ENCODE data around the gene CD302. TPM values are rescaled to one million over a fixed set of nuclear protein-coding genes. Genes with fewer than 3 reads are reported as not detected.

CD302 gene
- total RNA-seq, 2 donors from 2014 or later, result 30.0 to 31.1 TPM

- H3K4me1 ChIP-seq, result no peaks in the 10 kb centered on the region
- TF ChIP-seq POLR2A (IDR thresholded peaks at IDR 0.05) (no peak), CTCF (IDR thresholded peaks at IDR 0.05) (no peak)
- no peaks in the 10 kb centered on the region for H3K36me3 ChIP-seq (replicated peaks in 1 of 2; ENCODE audit: insufficient read depth in 1 of 2, low read depth in 2 of 2)
- no peaks in the 10 kb centered on the region for H3K9me3 ChIP-seq
- no peaks in the 10 kb centered on the region for H3K27me3 ChIP-seq
- 53 to 73% methylated on average over 7 of the region's 7 CpGs for WGBS, 2 donors
- DNase-seq (no peak), ATAC-seq (no peak)
- H3K4me3 ChIP-seq, result no peak overlapping the region
- no peak overlapping the region for H3K27ac ChIP-seq
- intact Hi-C loops (cut with DNase I), result no loop called here
These were observed 1.9 kb downstream of the CD302 start for GRCh38 chr2:159795841-159796690.

DNA sequence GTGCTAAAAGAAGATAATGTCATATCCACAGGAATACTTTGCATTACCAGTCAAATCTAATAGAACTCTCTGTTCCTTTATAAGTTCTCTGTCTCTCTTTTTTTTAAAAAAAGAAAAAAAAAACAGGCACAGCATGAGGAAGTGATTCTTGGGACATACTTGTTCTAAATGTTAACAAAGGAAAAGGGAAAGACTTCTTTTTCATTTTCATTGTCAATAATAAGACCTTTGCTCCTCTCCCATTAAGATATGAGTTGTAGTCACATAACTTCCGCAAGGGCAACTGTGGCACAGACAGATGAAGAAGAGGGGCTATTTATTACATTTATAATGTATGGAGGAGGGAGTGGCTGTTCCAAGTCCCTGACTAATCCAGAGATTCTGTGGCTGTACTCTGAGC, 4.7 kb downstream of the CD302 start:
- Histone ChIP-seq H3K9me3 (no peaks in the 10 kb centered on the region), H3K27me3 (no peaks in the 10 kb centered on the region), H3K4me1 (peaks cover 4% of the 10 kb centered on the region), H3K27ac (peak overlapping the region in 1 of 4 donors; percentile 20), H3K36me3 (replicated peaks in 1 of 2; ENCODE audit: insufficient read depth in 1 of 2, low read depth in 2 of 2) (no peaks in the 10 kb centered on the region), H3K4me3 (no peak overlapping the region)
- intact Hi-C loops (cut with DNase I), result no loop called here
- TF ChIP-seq POLR2A (IDR thresholded peaks at IDR 0.05) (no peak), CTCF (IDR thresholded peaks at IDR 0.05) (no peak)
- no peak for ATAC-seq
- DNase-seq, result no peak
- WGBS, 2 donors, result 92 to 96% methylated on average over 1 of the region's 1 CpG

DNA sequence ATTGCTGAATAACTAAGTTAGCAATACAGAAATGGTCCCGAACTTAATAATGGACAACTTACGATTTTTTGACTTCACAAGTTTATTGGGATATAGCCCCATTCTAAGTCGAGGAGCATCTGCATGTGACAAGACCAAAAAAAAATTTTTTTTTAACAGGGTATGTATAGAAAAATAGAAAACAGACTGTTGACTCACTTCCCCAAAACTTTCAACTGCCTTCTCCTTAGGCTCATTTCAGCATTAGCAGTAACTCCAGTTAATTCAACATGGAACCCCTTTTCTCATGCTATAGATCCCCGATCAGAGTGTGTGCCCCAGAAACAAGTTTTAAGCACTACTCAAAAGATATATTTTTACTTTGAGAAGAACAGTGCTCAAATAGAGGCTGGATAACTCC, 5.4 kb downstream of the CD302 start:
- Histone ChIP-seq H3K27ac (peak overlapping the region in 1 of 4 donors; percentile 20), H3K27me3 (no peaks in the 10 kb centered on the region), H3K4me1 (peaks cover 4% of the 10 kb centered on the region), H3K36me3 (replicated peaks in 1 of 2; ENCODE audit: insufficient read depth in 1 of 2, low read depth in 2 of 2) (no peaks in the 10 kb centered on the region), H3K9me3 (no peaks in the 10 kb centered on the region), H3K4me3 (no peak overlapping the region)
- DNase-seq (no peak), ATAC-seq (no peak)
- intact Hi-C loops (cut with DNase I), result no loop called here
- TF ChIP-seq POLR2A (IDR thresholded peaks at IDR 0.05), result no peak
- no peak for TF ChIP-seq CTCF (IDR thresholded peaks at IDR 0.05)
- 82 to 87% methylated on average over 4 of the region's 4 CpGs for WGBS, 2 donors

DNA sequence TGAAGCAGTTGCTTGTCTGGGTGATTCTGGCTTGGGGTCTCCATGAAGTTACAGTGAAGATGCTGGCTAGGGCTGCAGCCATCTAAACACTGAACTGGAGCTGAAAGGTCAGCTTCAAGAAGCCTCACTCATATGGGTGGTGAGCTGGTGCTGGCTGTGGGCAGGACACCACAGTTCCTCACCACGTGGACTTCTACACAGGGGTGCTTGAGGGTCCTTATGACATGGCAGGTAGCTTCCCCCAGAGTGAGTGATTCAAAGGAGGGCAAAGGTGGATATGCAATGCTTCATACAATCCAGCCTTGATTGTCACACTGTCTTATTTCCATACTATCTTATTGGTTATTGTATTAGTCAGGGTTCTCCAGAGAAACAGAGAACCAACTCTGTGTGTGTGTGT, 6.0 kb downstream of the CD302 start:
- 43 to 86% methylated on average over 1 of the region's 1 CpG for WGBS, 2 donors
- Histone ChIP-seq H3K4me1 (peaks cover 4% of the 10 kb centered on the region), H3K27ac (no peak overlapping the region), H3K9me3 (no peaks in the 10 kb centered on the region), H3K27me3 (no peaks in the 10 kb centered on the region), H3K4me3 (no peak overlapping the region), H3K36me3 (replicated peaks in 1 of 2; ENCODE audit: insufficient read depth in 1 of 2, low read depth in 2 of 2) (no peaks in the 10 kb centered on the region)
- DNase-seq (no peak), ATAC-seq (no peak)
- intact Hi-C loops (cut with DNase I), result no loop called here
- no peak for TF ChIP-seq POLR2A (IDR thresholded peaks at IDR 0.05)
- TF ChIP-seq CTCF (IDR thresholded peaks at IDR 0.05), result no peak

DNA sequence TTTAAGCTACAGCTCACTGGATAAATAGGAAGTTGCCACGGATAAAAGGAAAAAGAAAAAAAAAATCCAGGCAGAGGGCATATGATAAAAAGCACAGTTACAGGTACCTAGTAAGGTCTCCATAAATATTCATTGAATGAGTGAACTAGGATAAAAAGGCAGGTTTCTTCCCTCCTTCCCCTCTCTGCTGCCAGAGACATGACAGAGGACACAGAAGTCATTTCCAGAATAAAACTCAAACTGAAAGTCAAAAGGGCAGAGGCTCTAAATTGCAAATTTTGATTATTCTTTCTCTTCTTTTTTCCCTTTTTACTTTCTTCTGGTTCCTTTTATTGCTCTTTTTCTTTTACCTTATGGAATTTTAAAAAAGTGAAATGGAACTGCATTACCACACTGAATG, 7.7 kb downstream of the CD302 start:
- H3K36me3 ChIP-seq (replicated peaks in 1 of 2; ENCODE audit: insufficient read depth in 1 of 2, low read depth in 2 of 2), result no peaks in the 10 kb centered on the region
- H3K9me3 ChIP-seq, result no peaks in the 10 kb centered on the region
- H3K27ac ChIP-seq, result no peak overlapping the region
- peaks cover 4% of the 10 kb centered on the region for H3K4me1 ChIP-seq
- ATAC-seq, result no peak
- TF ChIP-seq POLR2A (IDR thresholded peaks at IDR 0.05) (no peak), CTCF (IDR thresholded peaks at IDR 0.05) (no peak)
- H3K4me3 ChIP-seq, result no peak overlapping the region
- 39 to 50% methylated on average over 1 of the region's 1 CpG for WGBS, 2 donors
- intact Hi-C loops (cut with DNase I), result no loop called here
- DNase-seq, result no peak
- no peaks in the 10 kb centered on the region for H3K27me3 ChIP-seq

All from body of pancreas (tissue), 4 donors.